ENCODE results near the gene WFS1. TPM values are rescaled to one million over a fixed set of nuclear protein-coding genes. Genes with fewer than 3 reads are reported as not detected.

The WFS1 gene
- total and polyA plus RNA-seq, 2 of the 13 experiments (the other 11 are each of a cell fraction or from before 2014, with no cell fraction given): 39.1 to 42.2 TPM

GRCh38 chr4:6322761-6323566, 53.3 kb downstream of the WFS1 start (continued):
- TF ChIP-seq ZFP91 (CRISPR knock-in tag; IDR thresholded peaks at IDR 0.05; ENCODE audit: borderline replicate concordance) (peak; percentile 59; the same call in 1 of the 2 replicates), JUN (CRISPR knock-in tag; IDR thresholded peaks at IDR 0.05) (no peak), HDAC1 (CRISPR knock-in tag; IDR thresholded peaks at IDR 0.05) (peak; percentile 31; the same call in 1 of the 2 replicates), ZMYM3 (CRISPR knock-in tag; IDR thresholded peaks at IDR 0.05) (peak; percentile 59; the same call in 1 of the 2 replicates), NR3C1 (CRISPR knock-in tag; IDR thresholded peaks at IDR 0.05) (no peak), ZNF572 (CRISPR knock-in tag; IDR thresholded peaks at IDR 0.05) (no peak), ZBTB38 (CRISPR knock-in tag; IDR thresholded peaks at IDR 0.05) (peak; percentile 98), DNMT1 (CRISPR knock-in tag; IDR thresholded peaks at IDR 0.05) (no peak), ELF3 (CRISPR knock-in tag; IDR thresholded peaks at IDR 0.05) (peak; percentile 92), ZNF337 (CRISPR knock-in tag; IDR thresholded peaks at IDR 0.05; ENCODE audit: borderline replicate concordance, low read depth) (no peak), MED1 (CRISPR knock-in tag; IDR thresholded peaks at IDR 0.05) (peak; percentile 91), FOSL2 (CRISPR knock-in tag; IDR thresholded peaks at IDR 0.05) (peak; percentile 9; the same call in 1 of the 2 replicates), BCL6 (CRISPR knock-in tag; IDR thresholded peaks at IDR 0.05) (0 out of 2 replicates have a peak, but pooled peaks have one; percentile 29), ZHX1 (CRISPR knock-in tag; IDR thresholded peaks at IDR 0.05; ENCODE audit: low read depth) (0 out of 2 replicates have a peak, but pooled peaks have one; percentile 50), PHF5A (CRISPR knock-in tag; IDR thresholded peaks at IDR 0.05; ENCODE audit: low read depth, unreplicated experiment) (peak; percentile 28), XRCC5 (optimal IDR thresholded peaks at IDR 0.05; ENCODE audit: low read length) (no peak), ZMAT3 (CRISPR knock-in tag; conservative IDR thresholded peaks at IDR 0.05) (0 out of 2 replicates have a peak, but pooled peaks have one; percentile 63)
- TF ChIP-seq, protein P1, sequence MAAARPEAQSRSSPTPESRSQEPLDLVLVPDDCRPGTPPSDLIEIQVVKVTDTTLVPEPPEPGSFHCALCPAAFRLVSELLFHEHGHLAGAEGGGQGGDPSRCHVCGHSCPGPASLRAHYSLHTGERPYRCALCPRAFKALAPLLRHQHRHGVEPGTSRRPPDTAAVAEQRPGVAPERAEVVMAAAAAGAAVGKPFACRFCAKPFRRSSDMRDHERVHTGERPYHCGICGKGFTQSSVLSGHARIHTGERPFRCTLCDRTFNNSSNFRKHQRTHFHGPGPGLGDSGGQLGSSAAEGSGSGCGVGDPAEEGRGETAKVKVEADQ (CRISPR knock-in tag; IDR thresholded peaks at IDR 0.05; ENCODE audit: borderline replicate concordance): no peak
